Loucy (cell line): ENCODE data around the gene ICA1L.

Experiments used
- H2AFZ ChIP-seq: fragments of 200-600 bp; sonication (generic); 2 replicates; pipeline ENCODE4 v1.6.0; 2016; ENCODE audit warnings: antibody characterized with exemption, mild to moderate bottlenecking, low read length, moderate library complexity
- H3F3A ChIP-seq: fragments of 200-600 bp; 2 replicates; pipeline ENCODE4 v1.6.0; 2016; ENCODE audit warnings: antibody characterized with exemption, low read depth, mild to moderate bottlenecking
- H3K27me3 ChIP-seq: fragments of 200-600 bp; sonication (generic); 2 replicates; pipeline ENCODE4 v1.6.1; 2014; ENCODE audit warnings: low read length, mild to moderate bottlenecking; ENCODE audit not compliant: insufficient read depth, poor library complexity, severe bottlenecking
- H3K36me3 ChIP-seq: fragments of 200-600 bp; sonication (generic); 2 replicates; pipeline ENCODE4 v1.6.1; 2016; ENCODE audit warnings: low read length; ENCODE audit not compliant: insufficient read depth
- H3K4me1 ChIP-seq: fragments of 200-600 bp; sonication (generic); 2 replicates; pipeline ENCODE4 v1.5.1; 2014; ENCODE audit warnings: low read length, mild to moderate bottlenecking; ENCODE audit not compliant: insufficient read depth, poor library complexity, severe bottlenecking
- H3K4me2 ChIP-seq: fragments of 200-600 bp; sonication (generic); 2 replicates; pipeline ENCODE4 v1.6.0; 2014; ENCODE audit warnings: antibody characterized with exemption, low read length, low read depth, mild to moderate bottlenecking; ENCODE audit not compliant: poor library complexity, severe bottlenecking
- H3K4me3 ChIP-seq: fragments of 200-600 bp; sonication (generic); 2 replicates; pipeline ENCODE4 v1.5.1; 2014; ENCODE audit warnings: low read length, mild to moderate bottlenecking, mixed read lengths; ENCODE audit not compliant: poor library complexity, severe bottlenecking
- H3K79me2 ChIP-seq: fragments of 200-600 bp; sonication (generic); 2 replicates; pipeline ENCODE4 v1.6.1; 2014; ENCODE audit warnings: low read length; ENCODE audit not compliant: insufficient read depth
- H3K9ac ChIP-seq: fragments of 200-600 bp; sonication (generic); 2 replicates; pipeline ENCODE4 v1.6.0; 2014; ENCODE audit warnings: mild to moderate bottlenecking, low read depth, low read length, moderate library complexity; ENCODE audit not compliant: poor library complexity, severe bottlenecking
- H3K9me2 ChIP-seq: fragments of 200-600 bp; sonication (generic); replicated peaks from 2 replicates; pipeline ENCODE4 v1.6.1; 2016; ENCODE audit warnings: low read depth, low read length, mixed read lengths
- H3K9me3 ChIP-seq: fragments of 200-600 bp; sonication (generic); 2 replicates; pipeline ENCODE4 v1.6.1; 2014; ENCODE audit warnings: mild to moderate bottlenecking, antibody characterized with exemption, low read length, low read depth; ENCODE audit not compliant: insufficient read depth
- H4K20me1 ChIP-seq: fragments of 200-600 bp; sonication (generic); 2 replicates; pipeline ENCODE4 v1.6.0; 2014; ENCODE audit warnings: antibody characterized with exemption, low read length, mild to moderate bottlenecking; ENCODE audit not compliant: insufficient read depth, poor library complexity, severe bottlenecking
- CTCF ChIP-seq: fragments of 200-600 bp; sonication (generic); conservative IDR thresholded peaks from 2 replicates; pipeline ENCODE4 v1.5.1; 2014; ENCODE audit warnings: mild to moderate bottlenecking, antibody characterized with exemption, low read length
- EZH2phosphoT487 ChIP-seq: fragments of 200-600 bp; IDR thresholded peaks from 2 replicates; pipeline ENCODE4 v1.6.1; 2018; ENCODE audit warnings: antibody characterized with exemption, mild to moderate bottlenecking, moderate library complexity, borderline replicate concordance

Gene ICA1L

GRCh38 chr2:202774104-202774503 lies 97.5 kb downstream of the ICA1L start:
- Histone ChIP-seq H3K4me1 (peaks cover 6% of the 10 kb centered on the region), H2AFZ (no peak overlapping the region), H3K9me2 (no peaks in the 10 kb centered on the region), H3F3A (no peaks in the 10 kb centered on the region), H3K27me3 (no peaks in the 10 kb centered on the region), H3K79me2 (no peaks in the 10 kb centered on the region), H3K4me2 (no peak overlapping the region), H4K20me1 (no peaks in the 10 kb centered on the region), H3K9ac (no peak overlapping the region), H3K36me3 (peaks cover 17% of the 10 kb centered on the region; the same call in 1 of the 2 replicates), H3K9me3 (no peaks in the 10 kb centered on the region), H3K4me3 (no peak overlapping the region)
- TF ChIP-seq CTCF (no peak), EZH2phosphoT487 (no peak)

DNA sequence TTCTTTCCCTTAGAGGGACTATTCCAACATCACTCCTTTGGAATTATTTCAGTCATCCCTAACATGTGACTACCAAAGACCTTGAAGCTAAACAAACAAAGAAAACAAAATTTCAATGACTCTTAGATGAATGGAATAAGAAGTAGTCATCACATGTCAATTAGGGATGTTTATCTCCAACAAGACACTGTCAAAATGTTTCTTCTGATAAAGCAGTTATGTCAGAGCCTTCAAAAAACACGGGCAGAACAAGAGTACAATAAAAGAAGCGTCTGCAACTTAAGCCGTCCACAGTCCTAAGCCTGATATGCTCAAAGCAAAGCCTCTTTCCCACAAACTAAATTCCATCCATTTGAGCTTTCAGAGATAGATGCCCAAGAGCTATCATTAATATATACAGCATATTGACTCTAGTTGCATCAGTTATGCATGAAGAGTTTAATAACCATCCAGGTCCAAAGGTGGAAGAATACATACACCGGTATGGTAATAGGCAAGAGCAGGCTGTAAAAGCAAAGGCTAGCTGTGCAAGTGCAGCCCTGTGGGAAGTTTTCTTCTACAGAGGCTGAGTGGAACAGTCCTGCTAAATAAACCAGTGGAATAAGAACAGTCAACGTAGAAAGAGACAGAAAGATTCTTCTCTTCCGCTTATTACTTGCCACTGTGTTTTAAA lies 98.1 kb downstream of the ICA1L start:
- no peaks in the 10 kb centered on the region for H3K9me2 ChIP-seq
- no peak overlapping the region for H2AFZ ChIP-seq
- no peak overlapping the region for H3K4me3 ChIP-seq
- no peaks in the 10 kb centered on the region for H3F3A ChIP-seq
- no peaks in the 10 kb centered on the region for H4K20me1 ChIP-seq
- no peaks in the 10 kb centered on the region for H3K9me3 ChIP-seq
- no peak overlapping the region for H3K9ac ChIP-seq
- no peak for TF ChIP-seq EZH2phosphoT487
- no peak for TF ChIP-seq CTCF
- peaks cover 6% of the 10 kb centered on the region for H3K4me1 ChIP-seq
- H3K27me3 ChIP-seq, result no peaks in the 10 kb centered on the region
- no peak overlapping the region for H3K4me2 ChIP-seq
- no peaks in the 10 kb centered on the region for H3K79me2 ChIP-seq
- peaks cover 17% of the 10 kb centered on the region; the same call in 1 of the 2 replicates for H3K36me3 ChIP-seq

- Histone ChIP-seq H3K4me3 (no peak overlapping the region), H3K79me2 (no peaks in the 10 kb centered on the region), H3F3A (no peaks in the 10 kb centered on the region), H3K4me2 (no peak overlapping the region), H3K4me1 (peaks cover 6% of the 10 kb centered on the region), H3K36me3 (peaks cover 12% of the 10 kb centered on the region; the same call in 1 of the 2 replicates), H3K27me3 (no peaks in the 10 kb centered on the region), H4K20me1 (no peaks in the 10 kb centered on the region), H3K9me3 (no peaks in the 10 kb centered on the region), H3K9me2 (no peaks in the 10 kb centered on the region), H2AFZ (no peak overlapping the region), H3K9ac (no peak overlapping the region)
- TF ChIP-seq EZH2phosphoT487 (no peak), CTCF (no peak)
These were observed 99.7 kb downstream of the ICA1L start for GRCh38 chr2:202771741-202772460.
